ENCODE results near the gene FAM107B.

The FAM107B gene

DNA sequence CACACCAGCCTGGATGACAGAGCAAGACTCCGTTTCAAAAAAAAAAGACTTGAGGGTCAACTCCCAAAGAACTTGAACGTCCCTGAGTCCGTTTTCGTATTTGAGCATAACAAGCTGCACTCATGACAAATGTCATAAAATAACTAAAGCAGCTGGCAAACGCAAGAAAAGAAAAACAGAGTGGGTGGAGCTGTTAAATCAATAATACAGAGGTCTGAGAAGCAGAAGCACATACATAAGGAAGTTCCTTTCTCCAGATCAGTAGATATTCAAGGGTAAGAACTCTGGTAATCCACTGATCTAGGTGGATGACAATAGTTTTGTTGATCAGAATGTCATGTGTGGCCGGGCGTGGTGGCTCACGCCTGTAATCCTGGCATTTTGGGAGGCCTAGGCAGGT is 150.1 kb downstream of the FAM107B start:
- no peak overlapping the region for H3K4ac ChIP-seq (ENCODE audit: low read depth in 1 of 2, low read length in 2 of 2)
- no peak overlapping the region for H3K9ac ChIP-seq (ENCODE audit: low read length)
- no peaks in the 10 kb centered on the region for H3K79me1 ChIP-seq (replicated peaks; ENCODE audit: low read length, poor library complexity, severe bottlenecking)
- no peak overlapping the region for H2AK5ac ChIP-seq (ENCODE audit: low read length, severe bottlenecking)
- H3K4me2 ChIP-seq (ENCODE audit: low read length, poor library complexity, severe bottlenecking), result no peak overlapping the region
- no peak overlapping the region for H3K23ac ChIP-seq (ENCODE audit: low read length in 2 of 2)
- H2BK120ac ChIP-seq (ENCODE audit: low read depth, low read length), result no peak overlapping the region
- no peaks in the 10 kb centered on the region for H3K27me3 ChIP-seq (ENCODE audit: control insufficient read depth in 1 of 2, insufficient read depth in 1 of 2, low read length in 2 of 2)
- H3K4me1 ChIP-seq (ENCODE audit: control insufficient read depth, insufficient read depth, low read depth, low read length), result no peaks in the 10 kb centered on the region
- no peak overlapping the region for H2AFZ ChIP-seq (ENCODE audit: low read depth, low read length)
- no peaks in the 10 kb centered on the region for H3K9me3 ChIP-seq (ENCODE audit: control insufficient read depth, low read length)
- H4K8ac ChIP-seq (ENCODE audit: low read length), result no peak overlapping the region
- H3K36me3 ChIP-seq (ENCODE audit: control insufficient read depth in 1 of 2, insufficient read depth in 2 of 2, low read depth in 1 of 2, low read length in 2 of 2), result no peaks in the 10 kb centered on the region
- H2BK12ac ChIP-seq (ENCODE audit: low read length in 2 of 2), result no peak overlapping the region
- no peak overlapping the region for H2BK15ac ChIP-seq (ENCODE audit: low read depth, poor library complexity, severe bottlenecking)
- no peak for DNase-seq
- no peak overlapping the region for H3K27ac ChIP-seq (ENCODE audit: low read length, poor library complexity, severe bottlenecking)
- no peak overlapping the region for H4K91ac ChIP-seq (ENCODE audit: low read length)
- no peak overlapping the region for H2BK5ac ChIP-seq (ENCODE audit: low read depth, low read length, poor library complexity, severe bottlenecking)
- H3K18ac ChIP-seq (ENCODE audit: low read depth in 1 of 2, low read length in 2 of 2), result no peak overlapping the region
- H3K14ac ChIP-seq (ENCODE audit: low read length in 2 of 2), result no peak overlapping the region
- WGBS, result 93% methylated on average over 8 of the region's 8 CpGs
- H3K4me3 ChIP-seq (ENCODE audit: insufficient read depth in 1 of 2, low read depth in 1 of 2, low read length in 2 of 2), result no peak overlapping the region

- H2BK12ac ChIP-seq (ENCODE audit: low read length in 2 of 2), result no peak overlapping the region
These were observed 150.8 kb downstream of the FAM107B start for GRCh38 chr10:14623931-14624330.

GRCh38 chr10:14621037-14621436 is 153.7 kb downstream of the FAM107B start:
- H3K79me1 ChIP-seq (replicated peaks; ENCODE audit: low read length, poor library complexity, severe bottlenecking), result no peaks in the 10 kb centered on the region
- WGBS, result no CpG with 5 or more reads among the region's 1 CpG
- no peaks in the 10 kb centered on the region for H3K27me3 ChIP-seq (ENCODE audit: control insufficient read depth in 1 of 2, insufficient read depth in 1 of 2, low read length in 2 of 2)
- H3K36me3 ChIP-seq (ENCODE audit: control insufficient read depth in 1 of 2, insufficient read depth in 2 of 2, low read depth in 1 of 2, low read length in 2 of 2), result no peaks in the 10 kb centered on the region
- no peak overlapping the region for H3K18ac ChIP-seq (ENCODE audit: low read depth in 1 of 2, low read length in 2 of 2)
- H2BK5ac ChIP-seq (ENCODE audit: low read depth, low read length, poor library complexity, severe bottlenecking), result no peak overlapping the region
- no peak overlapping the region for H2BK120ac ChIP-seq (ENCODE audit: low read depth, low read length)
- no peak overlapping the region for H2BK12ac ChIP-seq (ENCODE audit: low read length in 2 of 2)
- H4K91ac ChIP-seq (ENCODE audit: low read length), result no peak overlapping the region
- no peak overlapping the region for H3K27ac ChIP-seq (ENCODE audit: low read length, poor library complexity, severe bottlenecking)
- H3K4me2 ChIP-seq (ENCODE audit: low read length, poor library complexity, severe bottlenecking), result no peak overlapping the region
- no peak overlapping the region for H2AFZ ChIP-seq (ENCODE audit: low read depth, low read length)
- H4K8ac ChIP-seq (ENCODE audit: low read length), result no peak overlapping the region
- H3K23ac ChIP-seq (ENCODE audit: low read length in 2 of 2), result no peak overlapping the region
- no peaks in the 10 kb centered on the region for H3K4me1 ChIP-seq (ENCODE audit: control insufficient read depth, insufficient read depth, low read depth, low read length)
- no peaks in the 10 kb centered on the region for H3K9me3 ChIP-seq (ENCODE audit: control insufficient read depth, low read length)
- peak overlapping the region; percentile 31 for H3K9ac ChIP-seq (ENCODE audit: low read length)
- DNase-seq, result no peak
- no peak overlapping the region for H3K4me3 ChIP-seq (ENCODE audit: insufficient read depth in 1 of 2, low read depth in 1 of 2, low read length in 2 of 2)
- H2AK5ac ChIP-seq (ENCODE audit: low read length, severe bottlenecking), result no peak overlapping the region
- H3K14ac ChIP-seq (ENCODE audit: low read length in 2 of 2), result no peak overlapping the region
- no peak overlapping the region for H3K4ac ChIP-seq (ENCODE audit: low read depth in 1 of 2, low read length in 2 of 2)
- H2BK15ac ChIP-seq (ENCODE audit: low read depth, poor library complexity, severe bottlenecking), result no peak overlapping the region

More at GRCh38 chr10:14623931-14624330, 150.8 kb downstream of the FAM107B start:
- Histone ChIP-seq H2AFZ (ENCODE audit: low read depth, low read length) (no peak overlapping the region), H3K27ac (ENCODE audit: low read length, poor library complexity, severe bottlenecking) (no peak overlapping the region), H2AK5ac (ENCODE audit: low read length, severe bottlenecking) (no peak overlapping the region), H2BK120ac (ENCODE audit: low read depth, low read length) (no peak overlapping the region), H3K79me1 (replicated peaks; ENCODE audit: low read length, poor library complexity, severe bottlenecking) (no peaks in the 10 kb centered on the region), H3K4me1 (ENCODE audit: control insufficient read depth, insufficient read depth, low read depth, low read length) (no peaks in the 10 kb centered on the region), H3K36me3 (ENCODE audit: control insufficient read depth in 1 of 2, insufficient read depth in 2 of 2, low read depth in 1 of 2, low read length in 2 of 2) (no peaks in the 10 kb centered on the region), H3K18ac (ENCODE audit: low read depth in 1 of 2, low read length in 2 of 2) (no peak overlapping the region), H4K91ac (ENCODE audit: low read length) (no peak overlapping the region), H3K27me3 (ENCODE audit: control insufficient read depth in 1 of 2, insufficient read depth in 1 of 2, low read length in 2 of 2) (no peaks in the 10 kb centered on the region), H3K4me2 (ENCODE audit: low read length, poor library complexity, severe bottlenecking) (no peak overlapping the region), H4K8ac (ENCODE audit: low read length) (no peak overlapping the region), H3K9me3 (ENCODE audit: control insufficient read depth, low read length) (no peaks in the 10 kb centered on the region), H2BK5ac (ENCODE audit: low read depth, low read length, poor library complexity, severe bottlenecking) (no peak overlapping the region), H3K9ac (ENCODE audit: low read length) (no peak overlapping the region), H3K4ac (ENCODE audit: low read depth in 1 of 2, low read length in 2 of 2) (no peak overlapping the region), H3K23ac (ENCODE audit: low read length in 2 of 2) (no peak overlapping the region), H3K14ac (ENCODE audit: low read length in 2 of 2) (no peak overlapping the region), H3K4me3 (ENCODE audit: insufficient read depth in 1 of 2, low read depth in 1 of 2, low read length in 2 of 2) (no peak overlapping the region), H2BK15ac (ENCODE audit: low read depth, poor library complexity, severe bottlenecking) (no peak overlapping the region)
- DNase-seq, result no peak
- 98% methylated on average over 3 of the region's 3 CpGs for WGBS

DNA sequence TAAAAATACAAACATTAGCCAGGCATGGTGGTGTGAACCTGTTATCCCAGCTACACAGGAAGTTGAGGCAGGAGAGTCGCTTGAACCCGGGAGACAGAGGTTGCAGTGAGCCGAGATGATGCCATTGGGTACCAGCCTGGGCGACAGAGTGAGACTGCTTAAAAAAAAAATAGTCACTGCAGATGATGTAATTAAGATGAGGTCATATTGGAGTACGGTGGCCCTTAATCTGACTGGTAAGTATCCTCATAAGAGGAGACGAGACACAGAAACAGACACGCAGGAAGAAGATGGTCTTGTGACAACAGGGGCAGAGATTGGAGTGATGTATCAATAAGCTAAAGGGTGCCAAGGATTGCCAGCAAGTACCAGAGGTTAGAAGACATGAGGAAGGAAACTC is 156.0 kb downstream of the FAM107B start:
- no peaks in the 10 kb centered on the region for H3K4me1 ChIP-seq (ENCODE audit: control insufficient read depth, insufficient read depth, low read depth, low read length)
- H2AK5ac ChIP-seq (ENCODE audit: low read length, severe bottlenecking), result no peak overlapping the region
- DNase-seq, result no peak
- no peak overlapping the region for H3K23ac ChIP-seq (ENCODE audit: low read length in 2 of 2)
- no peak overlapping the region for H2BK120ac ChIP-seq (ENCODE audit: low read depth, low read length)
- H2BK15ac ChIP-seq (ENCODE audit: low read depth, poor library complexity, severe bottlenecking), result no peak overlapping the region
- WGBS, result 97% methylated on average over 6 of the region's 7 CpGs
- no peak overlapping the region for H3K18ac ChIP-seq (ENCODE audit: low read depth in 1 of 2, low read length in 2 of 2)
- H4K8ac ChIP-seq (ENCODE audit: low read length), result no peak overlapping the region
- H3K4ac ChIP-seq (ENCODE audit: low read depth in 1 of 2, low read length in 2 of 2), result no peak overlapping the region
- H3K9ac ChIP-seq (ENCODE audit: low read length), result no peak overlapping the region
- H4K91ac ChIP-seq (ENCODE audit: low read length), result no peak overlapping the region
- H3K27me3 ChIP-seq (ENCODE audit: control insufficient read depth in 1 of 2, insufficient read depth in 1 of 2, low read length in 2 of 2), result no peaks in the 10 kb centered on the region
- no peak overlapping the region for H2AFZ ChIP-seq (ENCODE audit: low read depth, low read length)
- H3K4me2 ChIP-seq (ENCODE audit: low read length, poor library complexity, severe bottlenecking), result no peak overlapping the region
- H2BK5ac ChIP-seq (ENCODE audit: low read depth, low read length, poor library complexity, severe bottlenecking), result no peak overlapping the region
- no peak overlapping the region for H3K4me3 ChIP-seq (ENCODE audit: insufficient read depth in 1 of 2, low read depth in 1 of 2, low read length in 2 of 2)
- H2BK12ac ChIP-seq (ENCODE audit: low read length in 2 of 2), result no peak overlapping the region
- no peak overlapping the region for H3K27ac ChIP-seq (ENCODE audit: low read length, poor library complexity, severe bottlenecking)
- no peaks in the 10 kb centered on the region for H3K79me1 ChIP-seq (replicated peaks; ENCODE audit: low read length, poor library complexity, severe bottlenecking)
- H3K14ac ChIP-seq (ENCODE audit: low read length in 2 of 2), result no peak overlapping the region
- H3K9me3 ChIP-seq (ENCODE audit: control insufficient read depth, low read length), result no peaks in the 10 kb centered on the region
- no peaks in the 10 kb centered on the region for H3K36me3 ChIP-seq (ENCODE audit: control insufficient read depth in 1 of 2, insufficient read depth in 2 of 2, low read depth in 1 of 2, low read length in 2 of 2)

Data from mesenchymal stem cell (in vitro differentiated cells and primary cell).